Right ventricle myocardium inferior (tissue), 1 donor: ENCODE measurements around the gene ALG12. TPM values are rescaled to one million over a fixed set of nuclear protein-coding genes. Genes with fewer than 3 reads are reported as not detected.

Source experiments
- ATAC-seq: fragments of 200-7000 bp; cut with Tn5 transposase; one replicate; pipeline ENCODE4 v1.9.1; 2020; ENCODE audit warnings: mild to moderate bottlenecking, moderate library complexity
- DNase-seq: peaks from one replicate; pipeline ENCODE4 v3.0.0; 2021; ENCODE audit errors: missing footprints
- intact Hi-C: fragments of 100-400 bp; cut with DNase I; formaldehyde crosslinking; loops from one replicate; pipeline ENCODE4 v1.11.0; 2022
- total RNA-seq: library from RNA; stranded (reverse); fragmentation: NEBNext Ultra II Directional; extraction: Animal tissue kit (Norgen Biotek cat#: 25700); gene quantifications from one replicate; pipeline ENCODE4 v1.2.1, GENCODE V29; 2021
- donor health status: DM: no; HTN: yes; CAD: no; lungs with severe emphysema.

ALG12 gene
- total RNA-seq, 1 donor from 2014 or later: 16.4 TPM

DNA sequence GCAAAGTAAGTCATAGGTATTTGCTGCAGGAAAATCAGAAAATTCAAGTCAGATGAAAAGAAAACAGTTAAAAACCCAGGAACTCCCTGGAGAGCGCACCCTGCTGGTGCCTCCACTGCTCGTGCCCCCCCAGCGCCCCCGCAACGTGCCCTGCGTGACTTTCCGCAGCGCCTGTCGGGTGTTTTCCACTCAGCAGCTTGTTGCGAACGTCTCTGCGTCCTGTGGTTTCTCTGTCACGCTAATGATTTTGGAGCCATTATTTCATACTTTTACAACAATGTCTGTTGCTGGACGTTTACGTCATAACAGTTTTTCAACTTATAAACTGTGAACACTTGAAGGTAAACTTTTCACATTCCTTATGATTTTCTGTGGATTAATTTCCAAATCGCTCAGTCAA lies 5.2 kb upstream of the ALG12 start:
- DNase-seq (no peak), ATAC-seq (no peak)
- intact Hi-C loops: no loop called here

DNA sequence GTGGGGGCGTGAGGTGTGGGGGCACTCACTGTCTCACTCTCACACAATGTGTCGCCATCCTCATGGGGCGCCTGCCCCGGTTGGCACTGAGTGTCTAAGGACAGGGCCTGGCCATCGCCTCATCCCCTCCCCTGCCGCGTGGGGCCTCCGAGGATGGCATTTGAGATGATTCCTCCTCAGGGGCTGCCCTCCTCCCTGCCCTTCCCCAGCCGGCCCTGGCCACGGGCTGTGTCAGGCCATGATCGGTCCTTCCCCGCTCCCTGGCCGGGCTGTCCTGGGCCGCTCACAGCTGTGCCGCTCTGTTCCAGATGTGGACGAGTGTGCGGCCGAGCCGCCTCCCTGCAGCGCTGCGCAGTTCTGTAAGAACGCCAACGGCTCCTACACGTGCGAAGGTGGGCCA lies 4.7 kb upstream of the ALG12 start:
- DNase-seq (no peak), ATAC-seq (no peak)
- intact Hi-C loops: no loop called here

DNA sequence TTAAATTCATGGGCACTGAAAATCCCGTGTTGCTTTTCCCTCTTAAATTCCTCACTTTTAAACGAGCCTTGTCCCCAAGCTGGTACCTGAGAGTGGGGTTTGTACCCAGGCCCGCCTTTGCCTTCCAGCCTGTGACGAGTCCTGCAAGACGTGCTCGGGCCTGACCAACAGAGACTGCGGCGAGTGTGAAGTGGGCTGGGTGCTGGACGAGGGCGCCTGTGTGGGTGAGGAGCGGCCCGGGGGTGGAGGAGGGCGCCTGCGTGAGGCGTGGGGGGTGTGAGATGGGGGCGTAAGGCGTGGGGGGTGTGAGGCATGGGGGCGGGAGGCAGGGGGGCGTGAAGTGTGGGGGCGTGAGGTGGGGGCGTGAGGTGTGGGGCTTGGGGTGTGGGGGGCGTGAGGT lies 4.2 kb upstream of the ALG12 start:
- no peak for DNase-seq
- intact Hi-C loops: no loop called here

DNA sequence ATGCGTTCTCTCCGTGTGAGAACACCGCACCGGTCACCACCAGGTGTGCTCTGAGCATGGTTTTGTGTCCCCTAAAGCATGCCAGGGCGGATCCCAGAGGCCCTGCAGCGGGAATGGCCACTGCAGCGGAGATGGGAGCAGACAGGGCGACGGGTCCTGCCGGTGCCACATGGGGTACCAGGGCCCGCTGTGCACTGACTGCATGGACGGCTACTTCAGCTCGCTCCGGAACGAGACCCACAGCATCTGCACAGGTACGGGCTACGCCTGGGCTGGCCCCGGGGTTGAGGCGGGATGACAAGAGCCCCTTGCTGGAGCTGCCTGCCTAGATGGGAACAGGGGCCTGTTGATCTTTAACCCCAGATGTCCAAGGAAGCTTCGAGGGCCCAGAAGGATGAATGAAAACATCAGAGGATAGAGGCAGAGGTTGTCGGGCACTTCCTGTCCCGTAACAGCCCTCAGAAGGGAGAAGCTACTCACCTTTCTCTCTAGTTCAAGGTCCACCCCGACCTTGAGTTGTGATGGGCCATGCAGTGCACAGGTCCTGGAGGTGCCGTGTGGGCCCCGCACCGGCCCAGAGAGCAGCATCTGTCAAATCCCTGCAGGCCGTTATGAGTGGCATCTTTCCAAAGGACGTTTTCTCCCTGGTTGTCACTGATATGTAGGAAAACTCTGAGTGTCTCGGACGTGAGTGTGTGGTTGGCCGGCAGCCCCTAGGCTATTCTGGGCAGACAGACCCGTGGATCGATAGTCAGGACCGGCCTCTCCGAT lies 3.5 kb upstream of the ALG12 start:
- DNase-seq: no peak
- intact Hi-C loops: no loop called here
- no peak for ATAC-seq

More for the DNA sequence above, 4.2 kb upstream of the ALG12 start:
- no peak for ATAC-seq

DNA sequence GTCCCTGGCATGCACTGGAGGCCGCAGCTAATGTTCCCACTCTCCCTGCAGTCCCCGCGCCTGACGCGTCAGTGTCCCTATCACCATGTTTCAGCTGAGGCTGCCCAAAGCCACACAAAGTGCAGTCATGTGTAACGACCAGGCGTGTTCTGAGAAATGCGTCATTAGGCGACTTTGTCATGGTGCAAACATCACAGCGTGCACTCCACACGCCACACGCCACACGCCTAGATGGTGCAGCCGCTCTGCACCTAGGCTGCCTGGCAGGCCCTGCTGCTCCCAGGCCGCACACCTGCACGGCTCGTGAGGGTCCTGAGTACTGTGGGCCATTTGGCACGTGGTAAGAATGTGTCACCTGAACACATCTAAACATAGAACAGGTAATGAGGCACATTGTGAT lies 2.6 kb upstream of the ALG12 start:
- DNase-seq (no peak), ATAC-seq (no peak)
- intact Hi-C loops: no loop called here

DNA sequence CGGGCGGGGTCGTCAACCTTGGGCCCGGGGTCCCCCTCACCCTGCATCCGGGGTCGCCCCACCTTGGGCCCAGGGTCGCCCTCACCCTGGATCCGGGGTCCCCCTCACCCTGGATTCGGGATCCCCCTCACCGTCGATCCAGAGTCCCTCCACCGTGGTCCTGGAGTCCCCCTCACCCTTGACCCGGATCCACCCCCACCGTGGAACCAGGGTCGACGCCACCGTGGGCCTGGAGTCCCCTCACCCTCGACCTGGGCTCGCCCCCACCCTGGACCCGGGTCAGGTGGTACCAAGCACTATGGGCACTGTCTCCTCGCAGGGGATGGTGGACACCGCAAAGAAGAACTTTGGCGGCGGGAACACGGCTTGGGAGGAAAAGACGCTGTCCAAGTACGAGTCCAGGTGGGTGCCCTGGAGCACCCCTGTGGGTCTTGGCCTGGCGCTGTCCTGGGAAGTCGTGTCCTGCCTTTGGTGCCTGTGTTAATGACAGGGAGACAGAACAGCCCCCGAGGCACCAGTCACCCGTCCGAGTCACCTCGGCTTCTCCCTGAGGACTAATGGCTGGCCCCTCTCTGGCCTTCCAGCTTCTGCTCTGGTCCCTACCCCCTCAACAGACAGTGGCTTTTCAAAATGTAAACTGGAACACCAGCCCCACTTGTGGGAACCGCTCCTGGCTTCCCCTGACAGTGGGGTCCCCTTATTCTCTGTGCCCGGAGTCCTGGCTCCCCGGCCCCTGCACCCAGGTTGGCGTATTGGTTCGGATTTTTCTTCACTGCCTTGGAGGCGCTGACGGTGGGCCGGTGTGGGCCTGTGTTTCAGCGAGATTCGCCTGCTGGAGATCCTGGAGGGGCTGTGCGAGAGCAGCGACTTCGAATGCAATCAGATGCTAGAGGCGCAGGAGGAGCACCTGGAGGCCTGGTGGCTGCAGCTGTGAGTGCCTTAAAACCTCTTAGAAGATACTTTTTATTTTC lies 958 bp upstream of the ALG12 start:
- ATAC-seq (no peak), DNase-seq (peak; percentile 37)
- intact Hi-C loops: loop anchor here (5.0 kb wide), 2 partner anchors 67 to 152 kb away; partner anchors contain the start of gene ZBED4

DNA sequence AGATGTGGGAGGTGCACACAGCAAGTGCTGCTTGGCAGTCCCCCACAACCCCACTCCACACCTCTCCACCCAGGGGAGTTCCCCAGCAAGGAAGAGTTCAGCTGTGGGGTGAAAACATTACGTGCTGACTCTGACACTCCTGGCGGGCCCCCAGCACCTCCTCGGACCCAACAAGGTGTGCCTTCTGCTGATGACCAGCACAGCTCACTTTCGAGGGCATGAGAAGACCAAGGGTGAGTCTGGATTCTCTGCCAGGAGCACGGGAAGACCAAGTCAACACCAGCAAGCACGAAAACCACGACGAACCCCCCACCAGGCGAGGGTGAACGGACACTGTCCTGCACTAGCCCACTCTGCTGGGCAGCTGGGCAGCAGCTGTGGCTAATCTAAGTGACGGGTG lies 1.4 kb downstream of the ALG12 start:
- DNase-seq (peak; percentile 50), ATAC-seq (no peak)
- intact Hi-C loops: loop anchor here (5.0 kb wide), 2 partner anchors 65 to 150 kb away; partner anchors contain the start of gene ZBED4

DNA sequence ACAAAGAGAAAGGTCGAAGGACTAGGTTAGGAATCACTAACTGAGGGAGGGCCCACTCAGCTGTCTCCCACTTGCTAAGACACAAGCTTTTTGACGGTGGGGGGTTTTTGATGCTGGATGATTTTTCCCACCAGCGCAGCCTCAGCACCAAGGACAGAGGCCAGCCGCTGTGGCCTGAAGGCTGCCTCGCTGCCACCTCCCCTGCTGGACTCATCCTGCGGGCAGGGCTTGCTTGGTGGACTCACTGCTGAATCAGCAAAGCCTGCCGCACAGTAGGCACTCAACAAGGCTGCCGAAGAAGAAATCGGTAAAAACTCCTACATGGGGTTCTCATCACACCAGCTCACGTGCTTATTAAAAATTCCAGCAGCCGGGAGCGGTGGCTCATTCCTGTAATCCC lies 2.6 kb downstream of the ALG12 start:
- ATAC-seq (no peak), DNase-seq (peak; percentile 11)
- intact Hi-C loops: loop anchor here (5.0 kb wide), 2 partner anchors 63 to 148 kb away; partner anchors contain the start of gene ZBED4

DNA sequence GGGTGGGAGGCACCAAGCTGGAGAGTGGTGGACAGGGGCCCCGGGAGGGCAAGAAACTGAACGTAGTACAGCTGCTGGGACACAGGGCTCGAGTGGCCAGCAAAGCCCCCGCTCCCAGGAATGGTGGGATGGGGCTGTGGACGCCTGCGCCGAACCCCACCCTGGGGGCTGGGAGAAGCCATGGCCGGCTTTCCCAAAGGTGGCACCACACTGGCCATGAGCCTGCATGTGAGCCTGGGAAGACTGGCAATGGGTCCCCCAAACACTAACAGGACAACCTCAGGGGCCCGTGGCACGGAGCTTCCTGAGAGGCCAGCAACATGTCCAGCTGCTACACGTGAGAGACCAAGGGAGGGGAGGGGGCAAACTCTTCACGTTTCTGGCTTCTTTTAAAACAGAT lies 4.0 kb downstream of the ALG12 start:
- ATAC-seq (no peak), DNase-seq (peak; percentile 17)
- intact Hi-C loops: no loop called here

DNA sequence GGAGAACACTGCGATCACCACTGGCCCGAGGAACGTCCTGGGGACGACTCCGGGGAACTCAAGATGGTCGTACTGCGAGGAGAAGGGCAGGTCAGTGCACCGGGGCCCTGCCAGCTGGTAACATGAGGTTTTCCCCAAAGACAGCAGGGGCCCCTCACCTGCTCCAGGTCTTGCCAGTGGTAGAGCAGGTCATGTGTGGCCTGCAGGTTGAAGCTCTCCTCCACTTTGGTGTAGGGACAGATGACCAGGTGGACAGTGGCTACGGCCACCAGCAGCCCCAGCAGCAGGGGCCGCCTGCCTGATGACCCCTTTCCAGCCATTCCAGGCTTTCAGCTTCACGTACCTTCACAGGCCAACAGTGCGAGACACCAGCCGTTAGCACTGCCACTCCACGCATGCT lies 4.8 kb downstream of the ALG12 start:
- intact Hi-C loops: no loop called here
- DNase-seq (peak; percentile 37), ATAC-seq (no peak)

DNA sequence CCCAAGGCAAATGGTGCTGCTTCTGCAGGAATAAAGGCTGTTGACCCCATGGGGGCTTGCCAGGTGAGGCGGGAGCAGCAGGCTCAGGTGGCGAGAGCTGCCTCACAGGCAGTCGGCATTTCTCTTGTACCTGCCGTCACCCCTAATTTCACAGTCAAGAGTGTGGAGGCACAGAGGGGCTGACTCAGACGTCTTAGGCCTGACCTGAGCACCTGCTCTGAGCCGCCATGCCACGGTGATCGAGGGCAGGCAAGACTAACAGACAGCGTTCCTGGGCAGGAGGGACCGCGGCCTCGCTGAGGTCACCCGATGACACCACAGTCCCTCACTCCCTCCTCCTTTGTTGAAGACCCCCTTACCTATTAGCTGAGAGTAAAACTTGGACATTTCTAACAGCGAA lies 5.2 kb downstream of the ALG12 start:
- intact Hi-C loops: no loop called here
- ATAC-seq (no peak), DNase-seq (peak; percentile 32)

DNA sequence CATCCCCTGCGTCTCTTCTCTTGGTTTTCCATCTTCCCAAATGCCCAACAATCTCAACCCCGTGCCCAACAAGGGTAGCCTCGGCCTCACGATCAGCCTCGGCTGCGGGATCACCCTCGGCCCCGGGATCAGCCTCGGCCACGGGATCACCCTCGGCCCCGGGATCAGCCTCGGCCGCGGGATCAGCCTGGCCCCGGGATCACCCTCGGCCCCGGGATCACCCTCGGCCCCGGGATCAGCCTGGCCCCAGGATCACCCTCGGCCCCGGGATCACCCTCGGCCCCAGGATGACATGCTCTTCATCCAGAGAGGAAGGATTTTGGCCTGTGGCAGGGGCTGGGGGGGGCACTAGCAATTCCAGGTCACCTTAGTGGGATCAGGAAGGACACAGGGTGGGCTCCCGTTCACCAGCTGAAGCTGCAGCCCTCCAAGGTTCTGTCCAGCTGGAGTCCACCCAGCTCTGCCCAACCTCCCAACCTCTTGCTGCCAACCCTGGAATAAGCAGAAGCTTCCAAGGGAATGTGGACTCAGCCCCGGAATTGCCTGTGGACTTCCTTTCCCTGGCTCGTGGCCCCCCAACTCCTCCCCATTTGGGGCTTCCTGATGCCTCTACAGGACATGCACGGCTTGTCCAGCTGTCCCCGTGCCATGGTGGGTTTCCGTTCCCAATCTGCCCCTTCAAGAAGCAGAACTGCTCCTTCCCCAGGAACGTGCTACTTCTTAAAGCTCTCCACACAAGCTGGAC lies 6.2 kb downstream of the ALG12 start:
- DNase-seq (no peak), ATAC-seq (no peak)
- intact Hi-C loops: no loop called here

DNA sequence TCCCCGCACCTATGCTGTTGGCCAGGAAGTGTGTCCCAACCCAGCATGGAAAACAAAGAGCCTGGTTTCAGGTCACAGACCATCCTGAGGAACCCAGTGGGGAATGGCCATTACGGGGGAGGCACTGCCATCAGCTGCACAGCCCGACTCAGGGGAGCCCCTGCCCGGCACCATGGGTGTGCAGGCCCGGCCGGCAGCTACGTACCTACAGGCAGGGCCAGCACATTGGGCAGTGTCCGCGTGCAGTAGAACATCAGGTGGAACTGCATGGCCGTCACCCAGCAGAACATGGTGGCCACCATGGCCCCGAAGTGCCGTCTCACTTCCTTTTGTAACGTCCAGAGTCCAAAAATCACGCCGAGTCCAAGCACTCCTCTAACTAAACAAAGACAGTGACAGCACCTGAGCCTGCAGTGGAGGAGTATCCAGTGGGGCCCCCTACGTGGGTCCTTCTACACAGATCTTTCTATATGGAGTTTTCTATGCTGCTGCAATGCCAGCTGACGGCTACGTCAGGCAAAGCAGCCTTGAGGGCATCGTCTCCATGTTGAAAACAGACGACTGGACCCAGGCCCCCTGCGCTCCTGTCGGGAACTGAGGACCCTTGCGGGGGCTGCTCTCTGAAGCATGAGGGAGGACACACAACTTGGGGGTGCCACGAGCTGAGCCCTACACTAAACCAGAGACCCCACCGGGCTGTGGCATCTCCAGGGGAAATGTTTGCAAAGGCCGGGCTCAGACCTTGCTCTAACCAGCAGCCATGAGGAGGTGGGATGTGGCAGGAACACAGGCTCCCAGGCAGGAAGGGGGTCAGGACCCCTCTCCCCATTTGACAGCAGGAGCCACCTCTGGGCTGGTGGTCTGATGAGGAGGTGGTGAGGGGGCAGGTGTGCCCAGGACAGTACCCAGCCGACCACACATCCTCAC lies 7.7 kb downstream of the ALG12 start:
- no peak for DNase-seq
- intact Hi-C loops: no loop called here

DNA sequence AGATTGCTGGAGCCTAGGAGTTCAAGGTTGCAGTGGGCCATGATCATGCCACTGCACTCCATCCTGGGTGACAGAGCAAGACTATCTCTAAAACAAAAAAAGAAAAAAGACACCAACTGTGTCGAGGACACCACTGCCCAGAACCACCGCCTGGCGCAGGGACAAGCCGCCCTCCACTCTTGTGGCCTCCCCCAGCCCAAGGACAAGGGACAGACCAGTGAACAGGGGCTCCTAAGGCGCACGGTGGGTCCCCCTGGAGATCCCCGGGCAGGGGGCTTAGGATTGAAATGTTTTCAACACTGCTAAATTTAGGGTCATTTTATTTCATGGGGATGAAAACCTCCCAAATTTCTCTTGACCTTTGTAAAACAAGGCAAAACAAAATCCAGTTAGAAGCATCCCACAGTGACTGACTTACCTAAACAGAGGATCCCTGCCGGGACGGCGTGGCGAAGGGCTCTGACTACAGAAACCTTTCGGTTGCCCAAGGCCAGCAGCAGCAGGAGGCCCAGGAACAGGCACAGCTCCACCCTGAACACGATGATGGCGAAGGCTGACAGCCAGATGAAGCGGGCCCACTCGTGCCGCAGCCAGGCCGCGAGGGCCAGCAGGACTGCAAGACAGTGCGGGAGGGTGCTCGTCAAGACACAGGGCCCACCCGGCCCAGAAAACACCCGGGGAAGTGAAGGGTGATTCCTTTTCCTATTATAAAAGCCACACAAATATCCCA lies 8.6 kb downstream of the ALG12 start:
- DNase-seq (peak; percentile 35), ATAC-seq (no peak)
- intact Hi-C loops: no loop called here

More for the DNA sequence above, 7.7 kb downstream of the ALG12 start:
- ATAC-seq: no peak

DNA sequence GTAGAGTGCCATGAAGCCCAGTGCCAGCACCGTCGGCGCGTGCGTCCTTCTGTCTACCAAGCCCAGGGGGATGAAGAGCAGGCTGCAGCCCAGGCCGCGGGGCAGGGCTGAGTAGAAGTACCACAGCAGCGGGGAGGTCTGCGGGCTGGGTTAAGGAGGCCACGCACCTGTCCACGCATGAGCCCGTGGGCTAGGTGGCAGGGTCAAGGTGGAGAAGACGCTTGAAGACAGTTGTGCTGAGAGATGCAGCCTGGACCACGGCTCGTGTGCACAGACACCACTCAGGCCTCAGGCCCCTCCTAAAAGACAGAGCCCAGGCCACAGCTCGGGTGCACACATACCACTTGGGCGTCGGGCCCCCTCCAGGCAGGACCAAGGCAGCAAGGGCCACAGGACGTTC lies 10.4 kb downstream of the ALG12 start:
- DNase-seq: no peak
- ATAC-seq: no peak

DNA sequence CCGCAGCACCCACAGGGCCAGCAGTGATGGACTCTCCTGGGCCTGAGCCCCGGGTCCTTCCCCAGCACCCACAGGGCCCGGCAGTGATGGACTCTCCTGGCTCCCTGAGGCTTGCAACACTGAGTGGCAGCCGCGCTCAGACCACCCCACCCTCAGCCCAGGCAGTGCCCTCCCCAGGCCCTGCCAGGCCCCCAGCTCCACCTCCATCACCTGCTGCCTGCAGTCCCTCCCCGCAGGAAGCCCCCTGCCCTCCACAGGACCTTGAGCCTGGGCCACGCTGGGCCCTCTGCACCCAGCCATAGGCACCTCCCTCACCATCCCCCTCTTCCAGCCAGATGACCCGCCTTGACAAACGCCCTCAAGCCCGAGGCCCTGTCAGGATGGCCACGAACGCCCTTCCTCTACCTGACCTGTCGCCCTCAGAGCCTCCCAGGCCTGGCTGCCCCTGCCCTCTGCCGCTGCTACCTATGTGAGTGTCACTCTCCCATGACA lies 11.4 kb downstream of the ALG12 start:
- intact Hi-C loops: no loop called here
- ATAC-seq (no peak), DNase-seq (peak; percentile 7)

More for the DNA sequence above, 10.4 kb downstream of the ALG12 start:
- intact Hi-C loops: no loop called here

DNA sequence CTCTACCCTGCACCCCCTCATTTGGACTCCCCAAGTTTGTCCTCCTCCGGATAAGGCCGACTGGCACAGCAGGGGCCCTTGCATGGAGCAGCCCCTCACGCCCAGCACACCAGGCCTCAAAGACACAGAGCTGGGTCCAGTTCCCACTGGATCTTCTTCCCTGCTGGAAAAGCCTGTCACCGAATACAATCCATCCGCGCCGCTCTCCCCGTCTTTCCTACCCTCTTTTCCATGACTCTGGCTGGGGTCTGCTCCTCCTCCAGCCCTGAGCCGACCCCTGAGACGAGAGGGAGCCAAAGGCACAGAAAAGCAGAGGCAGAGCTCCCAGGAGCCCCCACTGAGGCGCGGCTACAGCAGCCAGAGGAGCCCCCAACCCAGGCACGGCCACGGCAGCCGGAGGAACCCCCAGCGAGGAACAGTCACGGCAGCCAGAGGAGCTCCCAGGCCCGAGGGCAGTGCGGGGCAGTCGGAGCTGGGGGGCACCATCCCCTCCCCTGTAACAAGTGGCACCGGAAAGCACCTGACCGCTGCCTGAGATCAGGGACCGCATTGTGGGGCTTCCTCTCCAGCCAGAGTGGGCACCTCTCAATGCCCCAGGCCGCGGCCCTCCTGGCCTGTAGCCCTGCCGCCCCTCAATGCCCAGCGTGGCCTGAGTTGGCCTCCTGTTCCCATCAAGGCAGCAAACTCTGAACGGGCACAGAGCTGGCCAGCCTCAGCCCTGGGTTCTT lies 12.0 kb downstream of the ALG12 start:
- intact Hi-C loops: no loop called here
- DNase-seq (no peak), ATAC-seq (no peak)
